Testis (tissue), 2 donors: ENCODE measurements around the gene KCNH5.

Experiments
- CTCF ChIP-seq, 3 experiments: fragments of 450-650 bp in 2 of 3; fragments of 200-600 bp in 1 of 3; sonication (generic) in 1 of 3; IDR thresholded peaks; one replicate each; pipeline ENCODE4 v1.5.1; 2016 to 2019; ENCODE audit warnings: antibody characterized with exemption in 3 of 3, mild to moderate bottlenecking in 2 of 3, moderate library complexity in 1 of 3
- POLR2A ChIP-seq: fragments of 450-650 bp; IDR thresholded peaks from one replicate; pipeline ENCODE4 v1.6.1; 2017; ENCODE audit warnings: antibody characterized with exemption, mild to moderate bottlenecking, moderate library complexity

- TF ChIP-seq POLR2A = no peak
- TF ChIP-seq CTCF (IDR thresholded peaks at IDR 0.05) = no peak
These were observed 106.5 kb downstream of the KCNH5 start for GRCh38 chr14:62938778-62939177.
